ENCODE data around the gene RBBP8NL. TPM values are rescaled to one million over a fixed set of nuclear protein-coding genes. Genes with fewer than 3 reads are reported as not detected.

Gene RBBP8NL
- total RNA-seq, 2 donors from 2014 or later: not detected

GRCh38 chr20:62368392-62368975 is 58.9 kb downstream of the RBBP8NL start:
- Mint-ChIP-seq H3K36me3 (ENCODE audit: low read depth) (peaks cover 4% of the 10 kb centered on the region), H3K27ac (no peak overlapping the region), H3K4me3 (peak overlapping the region; percentile 87), H3K4me1 (peaks cover 11% of the 10 kb centered on the region), H3K27me3 (peaks cover 34% of the 10 kb centered on the region)
- no peaks in the 10 kb centered on the region for H3K9me3 ChIP-seq (ENCODE audit: control insufficient read depth, low read length, poor library complexity, severe bottlenecking)
- ATAC-seq (no peak), DNase-seq (no peak)

GRCh38 chr20:62367633-62368391 is 59.5 kb downstream of the RBBP8NL start:
- ATAC-seq (peak; percentile 24), DNase-seq (no peak)
- Mint-ChIP-seq H3K27me3 (peaks cover 30% of the 10 kb centered on the region), H3K4me3 (peak overlapping the region; percentile 87), H3K4me1 (peaks cover 7% of the 10 kb centered on the region), H3K36me3 (ENCODE audit: low read depth) (peaks cover under 1% of the 10 kb centered on the region), H3K27ac (no peak overlapping the region)
- H3K9me3 ChIP-seq (ENCODE audit: control insufficient read depth, low read length, poor library complexity, severe bottlenecking): no peaks in the 10 kb centered on the region

- H3K9me3 ChIP-seq (ENCODE audit: control insufficient read depth, low read length, poor library complexity, severe bottlenecking): no peaks in the 10 kb centered on the region
- Mint-ChIP-seq H3K27me3 (peaks cover 32% of the 10 kb centered on the region), H3K4me1 (peaks cover 6% of the 10 kb centered on the region), H3K27ac (no peak within 1 kb of the TSS), H3K4me3 (peak within 1 kb of the TSS; percentile 87), H3K36me3 (ENCODE audit: low read depth) (no peaks in the 10 kb centered on the region)
- ATAC-seq (peak; percentile 34), DNase-seq (no peak)
Observed at GRCh38 chr20:62367136-62367632, 60.2 kb downstream of the RBBP8NL start, which contains the start of gene LAMA5. LAMA5 (minus strand) TSS chr20:62367312; CDS start chr20:62367245, 67 bp downstream.

GRCh38 chr20:62366370-62367135 is 60.8 kb downstream of the RBBP8NL start:
- Mint-ChIP-seq H3K4me1 (peaks cover 6% of the 10 kb centered on the region), H3K36me3 (ENCODE audit: low read depth) (no peaks in the 10 kb centered on the region), H3K27ac (no peak overlapping the region), H3K4me3 (peak overlapping the region; percentile 47), H3K27me3 (peaks cover 32% of the 10 kb centered on the region)
- no peak for DNase-seq
- ATAC-seq: no peak
- no peaks in the 10 kb centered on the region for H3K9me3 ChIP-seq (ENCODE audit: control insufficient read depth, low read length, poor library complexity, severe bottlenecking)

- Mint-ChIP-seq H3K4me3 (peak overlapping the region; percentile 47), H3K27ac (no peak overlapping the region), H3K27me3 (peaks cover 32% of the 10 kb centered on the region), H3K36me3 (ENCODE audit: low read depth) (no peaks in the 10 kb centered on the region), H3K4me1 (peaks cover 6% of the 10 kb centered on the region)
- ATAC-seq: no peak
- DNase-seq: peak in 1 of 3 donors; percentile 4
- no peaks in the 10 kb centered on the region for H3K9me3 ChIP-seq (ENCODE audit: control insufficient read depth, low read length, poor library complexity, severe bottlenecking)
Observed at GRCh38 chr20:62365814-62366369, 61.4 kb downstream of the RBBP8NL start.

GRCh38 chr20:62364911-62365736 is 62.2 kb downstream of the RBBP8NL start:
- no peak for ATAC-seq
- H3K27me3 Mint-ChIP-seq: peaks cover 32% of the 10 kb centered on the region
- no peak overlapping the region for H3K27ac Mint-ChIP-seq
- peak in 1 of 3 donors; percentile 6 for DNase-seq
- no peaks in the 10 kb centered on the region for H3K36me3 Mint-ChIP-seq (ENCODE audit: low read depth)
- no peaks in the 10 kb centered on the region for H3K9me3 ChIP-seq (ENCODE audit: control insufficient read depth, low read length, poor library complexity, severe bottlenecking)
- H3K4me3 Mint-ChIP-seq: peak overlapping the region; percentile 47
- H3K4me1 Mint-ChIP-seq: peaks cover 6% of the 10 kb centered on the region

- H3K9me3 ChIP-seq (ENCODE audit: control insufficient read depth, low read length, poor library complexity, severe bottlenecking): no peaks in the 10 kb centered on the region
- Mint-ChIP-seq H3K4me3 (no peak overlapping the region), H3K36me3 (ENCODE audit: low read depth) (no peaks in the 10 kb centered on the region), H3K27ac (no peak overlapping the region), H3K27me3 (peaks cover 27% of the 10 kb centered on the region), H3K4me1 (peaks cover 6% of the 10 kb centered on the region)
- DNase-seq (peak in 1 of 3 donors; percentile 4), ATAC-seq (no peak)
Observed at GRCh38 chr20:62363920-62364851, 63.2 kb downstream of the RBBP8NL start.

- no peaks in the 10 kb centered on the region for H3K9me3 ChIP-seq (ENCODE audit: control insufficient read depth, low read length, poor library complexity, severe bottlenecking)
- H3K27ac Mint-ChIP-seq: no peak overlapping the region
- peak in 1 of 3 donors; percentile 6 for DNase-seq
- H3K27me3 Mint-ChIP-seq: peaks cover 26% of the 10 kb centered on the region
- H3K36me3 Mint-ChIP-seq (ENCODE audit: low read depth): no peaks in the 10 kb centered on the region
- no peak for ATAC-seq
- peaks cover 4% of the 10 kb centered on the region for H3K4me1 Mint-ChIP-seq
- no peak overlapping the region for H3K4me3 Mint-ChIP-seq
Observed at GRCh38 chr20:62362991-62363919, 64.1 kb downstream of the RBBP8NL start.

- no peak for DNase-seq
- Mint-ChIP-seq H3K27me3 (peaks cover 22% of the 10 kb centered on the region), H3K4me3 (no peak overlapping the region), H3K36me3 (ENCODE audit: low read depth) (no peaks in the 10 kb centered on the region), H3K4me1 (peaks cover under 1% of the 10 kb centered on the region), H3K27ac (no peak overlapping the region)
- ATAC-seq: no peak
- no peaks in the 10 kb centered on the region for H3K9me3 ChIP-seq (ENCODE audit: control insufficient read depth, low read length, poor library complexity, severe bottlenecking)
Observed at GRCh38 chr20:62362590-62362940, 64.8 kb downstream of the RBBP8NL start.

- Mint-ChIP-seq H3K4me3 (no peak overlapping the region), H3K36me3 (ENCODE audit: low read depth) (no peaks in the 10 kb centered on the region), H3K27ac (no peak overlapping the region), H3K27me3 (peaks cover 21% of the 10 kb centered on the region), H3K4me1 (no peaks in the 10 kb centered on the region)
- no peak for ATAC-seq
- DNase-seq: no peak
- no peaks in the 10 kb centered on the region for H3K9me3 ChIP-seq (ENCODE audit: control insufficient read depth, low read length, poor library complexity, severe bottlenecking)
Observed at GRCh38 chr20:62361799-62362589, 65.3 kb downstream of the RBBP8NL start.

Data from T-helper 17 cell (primary cell).